MM.1S (cell line): ENCODE data around the gene CABP7.

ENCODE experiments used
- EZH2 ChIP-seq: fragments of 300-600 bp; sonication (generic); optimal IDR thresholded peaks from 2 replicates; pipeline ENCODE3; 2017; ENCODE audit warnings: low read depth, mild to moderate bottlenecking, antibody characterized with exemption, low read length, mixed read lengths
- EZH2phosphoT487 ChIP-seq: fragments of 300-600 bp; sonication (generic); IDR thresholded peaks from 2 replicates; pipeline ENCODE4 v1.6.1; 2018; ENCODE audit warnings: antibody characterized with exemption, low read length
- TF ChIP-seq, protein P1 (sequence below): fragments of 300-600 bp; sonication (generic); IDR thresholded peaks from 2 replicates; pipeline ENCODE4 v1.5.1; 2016; ENCODE audit warnings: antibody characterized with exemption, low read length, mixed read lengths

DNA sequence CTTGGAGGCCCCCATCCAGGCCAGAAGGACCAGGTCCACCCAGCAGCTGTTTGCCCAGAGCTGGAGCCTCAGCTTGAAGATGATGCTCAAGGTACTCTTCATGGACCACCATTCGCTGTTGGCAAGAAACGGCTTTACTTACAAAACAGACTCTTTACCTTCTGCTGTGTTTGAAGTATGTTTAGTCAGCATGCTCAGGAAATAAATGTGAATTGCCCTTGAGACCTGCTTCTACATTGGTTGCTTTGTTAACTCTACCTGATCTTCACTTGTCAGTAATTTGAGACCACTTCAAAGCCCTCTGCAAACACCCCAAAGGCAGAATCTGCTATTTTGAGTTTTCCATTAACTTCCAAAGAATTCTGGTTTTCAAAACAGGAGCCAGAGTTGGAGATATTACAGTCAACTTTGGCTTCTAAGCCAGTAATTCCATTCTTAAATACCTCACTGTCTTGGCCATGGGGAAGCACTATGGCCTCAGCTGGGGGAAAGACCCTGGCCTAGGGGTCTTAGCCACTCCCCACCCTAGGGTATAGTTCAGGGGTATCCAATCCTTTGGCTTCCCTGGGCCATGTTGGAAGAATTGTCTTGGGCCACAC, 50.0 kb downstream of the CABP7 start:
- TF ChIP-seq, protein P1, sequence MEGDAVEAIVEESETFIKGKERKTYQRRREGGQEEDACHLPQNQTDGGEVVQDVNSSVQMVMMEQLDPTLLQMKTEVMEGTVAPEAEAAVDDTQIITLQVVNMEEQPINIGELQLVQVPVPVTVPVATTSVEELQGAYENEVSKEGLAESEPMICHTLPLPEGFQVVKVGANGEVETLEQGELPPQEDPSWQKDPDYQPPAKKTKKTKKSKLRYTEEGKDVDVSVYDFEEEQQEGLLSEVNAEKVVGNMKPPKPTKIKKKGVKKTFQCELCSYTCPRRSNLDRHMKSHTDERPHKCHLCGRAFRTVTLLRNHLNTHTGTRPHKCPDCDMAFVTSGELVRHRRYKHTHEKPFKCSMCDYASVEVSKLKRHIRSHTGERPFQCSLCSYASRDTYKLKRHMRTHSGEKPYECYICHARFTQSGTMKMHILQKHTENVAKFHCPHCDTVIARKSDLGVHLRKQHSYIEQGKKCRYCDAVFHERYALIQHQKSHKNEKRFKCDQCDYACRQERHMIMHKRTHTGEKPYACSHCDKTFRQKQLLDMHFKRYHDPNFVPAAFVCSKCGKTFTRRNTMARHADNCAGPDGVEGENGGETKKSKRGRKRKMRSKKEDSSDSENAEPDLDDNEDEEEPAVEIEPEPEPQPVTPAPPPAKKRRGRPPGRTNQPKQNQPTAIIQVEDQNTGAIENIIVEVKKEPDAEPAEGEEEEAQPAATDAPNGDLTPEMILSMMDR = no peak
- TF ChIP-seq EZH2 (no peak), EZH2phosphoT487 (no peak)
